Progenitor cell of endocrine pancreas (in vitro differentiated cells): ENCODE results near the gene CCDC160. TPM values are rescaled to one million over a fixed set of nuclear protein-coding genes. Genes with fewer than 3 reads are reported as not detected.
A peak's percentile ranks its signal among the peaks of the same experiment; 100 is the strongest.

Experiments used
- DNase-seq: peaks from one replicate; pipeline ENCODE4 v3.0.0; 2021; ENCODE audit warnings: low spot score; ENCODE audit not compliant: unreplicated experiment
- H3K27ac Mint-ChIP-seq: 2 replicates; pipeline ENCODE4 v1.8.0; 2021; ENCODE audit warnings: mild to moderate bottlenecking, moderate library complexity, mixed read lengths
- H3K27me3 Mint-ChIP-seq: 2 replicates; pipeline ENCODE4 v1.8.0; 2021; ENCODE audit warnings: mixed read lengths
- H3K36me3 Mint-ChIP-seq: 2 replicates; pipeline ENCODE4 v1.8.0; 2022; ENCODE audit warnings: mixed read lengths; ENCODE audit not compliant: insufficient read depth
- H3K4me1 Mint-ChIP-seq: 2 replicates; pipeline ENCODE4 v1.8.0; 2021; ENCODE audit warnings: low read depth, mixed read lengths
- H3K4me3 Mint-ChIP-seq: 2 replicates; pipeline ENCODE4 v1.8.0; 2021; ENCODE audit warnings: low read depth, mild to moderate bottlenecking, moderate library complexity, mixed read lengths
- H3K9me3 Mint-ChIP-seq: 2 replicates; pipeline ENCODE4 v1.8.0; 2021; ENCODE audit warnings: low read depth, mixed read lengths
- total RNA-seq: library from RNA; stranded (reverse); gene quantifications from 2 replicates; pipeline ENCODE4 v1.2.1, GENCODE V29; 2021
- TF ChIP-seq, protein P1 (sequence below): fragments of 200-600 bp; sonication (generic); IDR thresholded peaks from one replicate; pipeline ENCODE4 v1.5.0; 2021; ENCODE audit warnings: antibody characterized with exemption, mild to moderate bottlenecking; ENCODE audit not compliant: unreplicated experiment

Gene CCDC160
- total RNA-seq, 1 donor from 2014 or later, result 2.7 TPM

DNA sequence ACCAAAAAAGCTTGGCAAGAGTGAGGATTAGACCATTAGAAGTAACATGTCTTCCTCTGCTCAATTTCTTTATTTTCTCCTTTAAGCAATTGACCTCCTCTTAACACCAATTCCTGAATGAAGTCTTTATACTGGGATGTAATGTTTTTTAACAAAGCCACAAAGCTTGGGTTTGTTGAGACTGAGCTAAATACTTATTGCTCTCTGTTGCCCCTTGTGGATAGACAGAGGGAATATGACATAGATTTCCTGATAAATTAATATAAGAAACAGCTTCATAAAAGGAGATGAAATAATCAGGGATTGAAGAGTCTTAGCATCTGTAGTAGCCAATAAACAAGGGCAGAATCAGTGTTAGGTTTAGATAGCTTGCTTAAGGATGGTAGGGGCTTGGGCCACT lies 57.6 kb downstream of the CCDC160 start:
- Mint-ChIP-seq H3K4me3 (no peak overlapping the region), H3K4me1 (no peaks in the 10 kb centered on the region), H3K27me3 (peaks cover 4% of the 10 kb centered on the region), H3K36me3 (no peaks in the 10 kb centered on the region), H3K9me3 (peaks cover 31% of the 10 kb centered on the region), H3K27ac (no peak overlapping the region)
- no peak for DNase-seq
- TF ChIP-seq, protein P1, sequence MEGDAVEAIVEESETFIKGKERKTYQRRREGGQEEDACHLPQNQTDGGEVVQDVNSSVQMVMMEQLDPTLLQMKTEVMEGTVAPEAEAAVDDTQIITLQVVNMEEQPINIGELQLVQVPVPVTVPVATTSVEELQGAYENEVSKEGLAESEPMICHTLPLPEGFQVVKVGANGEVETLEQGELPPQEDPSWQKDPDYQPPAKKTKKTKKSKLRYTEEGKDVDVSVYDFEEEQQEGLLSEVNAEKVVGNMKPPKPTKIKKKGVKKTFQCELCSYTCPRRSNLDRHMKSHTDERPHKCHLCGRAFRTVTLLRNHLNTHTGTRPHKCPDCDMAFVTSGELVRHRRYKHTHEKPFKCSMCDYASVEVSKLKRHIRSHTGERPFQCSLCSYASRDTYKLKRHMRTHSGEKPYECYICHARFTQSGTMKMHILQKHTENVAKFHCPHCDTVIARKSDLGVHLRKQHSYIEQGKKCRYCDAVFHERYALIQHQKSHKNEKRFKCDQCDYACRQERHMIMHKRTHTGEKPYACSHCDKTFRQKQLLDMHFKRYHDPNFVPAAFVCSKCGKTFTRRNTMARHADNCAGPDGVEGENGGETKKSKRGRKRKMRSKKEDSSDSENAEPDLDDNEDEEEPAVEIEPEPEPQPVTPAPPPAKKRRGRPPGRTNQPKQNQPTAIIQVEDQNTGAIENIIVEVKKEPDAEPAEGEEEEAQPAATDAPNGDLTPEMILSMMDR, result peak; percentile 36

Other genes with a start within 250 kb of the CCDC160 start
- 58.1 and 58.7 TPM in 2 replicates for gene PHF6, start 136.1 kb downstream of the CCDC160 start, total RNA-seq
- gene HPRT1, start 223.0 kb downstream of the CCDC160 start, total RNA-seq, result 14.7 and 16.7 TPM in 2 replicates